Activated B cell treated with CpG ODN at 0.5 μM for 24 hours (primary cell): ENCODE measurements around the gene INPPL1. TPM values are rescaled to one million over a fixed set of nuclear protein-coding genes. Genes with fewer than 3 reads are reported as not detected.

Experiments
- ATAC-seq: fragments of 200-7000 bp; cut with Tn5 transposase; one replicate; pipeline ENCODE4 v1.10.0; 2021; ENCODE audit warnings: low read depth, mild to moderate bottlenecking, moderate library complexity
- CTCF ChIA-PET: fragments of 350-600 bp; sonication (Branson Sonifier 250); formaldehyde crosslinking; loops from one replicate; lab custom pipeline; 2021; ENCODE audit warnings: antibody characterized with exemption; lab: Charles Lee
- POLR2A ChIA-PET: fragments of 350-600 bp; sonication (Branson Sonifier 250); formaldehyde crosslinking; loops from one replicate; lab custom pipeline; 2021; ENCODE audit warnings: antibody characterized with exemption; lab: Charles Lee
- DNase-seq: peaks from one replicate; pipeline ENCODE4 v3.0.0; 2022
- H3K27ac Mint-ChIP-seq: one replicate; pipeline ENCODE4 v1.8.0; 2020; ENCODE audit warnings: mixed read lengths
- H3K27me3 Mint-ChIP-seq: one replicate; pipeline ENCODE4 v1.8.0; 2021; ENCODE audit warnings: mixed read lengths
- H3K36me3 Mint-ChIP-seq: one replicate; pipeline ENCODE4 v1.8.0; 2021; ENCODE audit warnings: low read depth, mixed read lengths
- H3K4me1 Mint-ChIP-seq: one replicate; pipeline ENCODE4 v1.8.0; 2021; ENCODE audit warnings: mixed read lengths
- H3K4me3 Mint-ChIP-seq: one replicate; pipeline ENCODE4 v1.8.0; 2020; ENCODE audit warnings: mild to moderate bottlenecking, mixed read lengths
- H3K9me3 Mint-ChIP-seq: one replicate; pipeline ENCODE4 v1.8.0; 2020; ENCODE audit warnings: mixed read lengths
- CTCF ChIP-seq: fragments of 200-600 bp; IDR thresholded peaks from one replicate; pipeline ENCODE4 v1.8.0; 2022; ENCODE audit warnings: antibody characterized with exemption, mild to moderate bottlenecking
- intact Hi-C: fragments of 100-400 bp; cut with micrococcal nuclease; formaldehyde crosslinking; loops from one replicate; pipeline ENCODE4 v1.15.1; 2024
- total RNA-seq: library from RNA; stranded (reverse); gene quantifications from 2 replicates; pipeline ENCODE4 v1.2.3, GENCODE V29; 2022

Gene INPPL1
- total RNA-seq, 1 donor from 2014 or later, result 129 TPM

- Mint-ChIP-seq H3K27ac (no peak overlapping the region), H3K4me3 (no peak overlapping the region), H3K4me1 (peaks cover 40% of the 10 kb centered on the region), H3K9me3 (no peaks in the 10 kb centered on the region), H3K27me3 (peaks cover 37% of the 10 kb centered on the region), H3K36me3 (peaks cover 37% of the 10 kb centered on the region)
- ChIA-PET POLR2A (interaction anchor here (0.7 to 3.3 kb wide), 3 partner anchors 11 to 15 kb away, joined by 3 to 21 read pairs (median 3); partner anchors contain the start of gene INPPL1), CTCF (interaction anchor here (0.8 to 1.9 kb wide), 7 partner anchors 10 to 213 kb away, joined by 3 to 11 read pairs (median 4); no protein-coding TSS in a partner anchor)
- DNase-seq (no peak), ATAC-seq (no peak)
- intact Hi-C loops, result loop anchor here (1.0 to 2.0 kb wide), 3 partner anchors 14 to 213 kb away; partner anchors contain the start of gene INPPL1
- TF ChIP-seq CTCF, result no peak
Observed at GRCh38 chr11:72238492-72239312, 14.1 kb downstream of the INPPL1 start.

GRCh38 chr11:72239313-72239848, 14.8 kb downstream of the INPPL1 start:
- DNase-seq, result no peak
- Mint-ChIP-seq H3K27ac (no peak overlapping the region), H3K4me1 (peaks cover 34% of the 10 kb centered on the region), H3K4me3 (peak overlapping the region; percentile 77), H3K36me3 (peaks cover 30% of the 10 kb centered on the region), H3K9me3 (no peaks in the 10 kb centered on the region), H3K27me3 (peaks cover 38% of the 10 kb centered on the region)
- ChIA-PET POLR2A (interaction anchor here (0.7 kb wide), 1 partner anchor 14 kb away, joined by 3 read pairs; no protein-coding TSS in a partner anchor), CTCF (interaction anchor here (1.9 kb wide), 1 partner anchor 214 kb away, joined by 7 read pairs; no protein-coding TSS in a partner anchor)
- peak; percentile 31 for ATAC-seq
- intact Hi-C loops, result loop anchor here (2.0 kb wide), 1 partner anchor 15 kb away; the partner anchor contains the start of gene INPPL1
- no peak for TF ChIP-seq CTCF

- ChIA-PET POLR2A (interaction anchor here (0.7 kb wide), 1 partner anchor 15 kb away, joined by 3 read pairs; no protein-coding TSS in a partner anchor), CTCF (no interaction called here)
- intact Hi-C loops, result loop anchor here (2.0 to 5.0 kb wide), 2 partner anchors 15 to 172 kb away; partner anchors contain the start of gene INPPL1
- peaks cover 25% of the 10 kb centered on the region for H3K36me3 Mint-ChIP-seq
- no peak for TF ChIP-seq CTCF
- no peak for ATAC-seq
- DNase-seq, result no peak
- peak overlapping the region; percentile 74 for H3K4me3 Mint-ChIP-seq
- H3K27ac Mint-ChIP-seq, result no peak overlapping the region
- H3K4me1 Mint-ChIP-seq, result peaks cover 34% of the 10 kb centered on the region
- peaks cover 43% of the 10 kb centered on the region for H3K27me3 Mint-ChIP-seq
- no peaks in the 10 kb centered on the region for H3K9me3 Mint-ChIP-seq
Observed at GRCh38 chr11:72239849-72240460, 15.4 kb downstream of the INPPL1 start.

GRCh38 chr11:72240461-72241290, 16.1 kb downstream of the INPPL1 start:
- peaks cover 34% of the 10 kb centered on the region for H3K4me1 Mint-ChIP-seq
- no peak for TF ChIP-seq CTCF
- ATAC-seq, result no peak
- intact Hi-C loops, result loop anchor here (5.0 kb wide), 1 partner anchor 172 kb away; no protein-coding TSS in a partner anchor
- H3K4me3 Mint-ChIP-seq, result peak overlapping the region; percentile 74
- H3K27me3 Mint-ChIP-seq, result peaks cover 43% of the 10 kb centered on the region
- no peak overlapping the region for H3K27ac Mint-ChIP-seq
- H3K9me3 Mint-ChIP-seq, result no peaks in the 10 kb centered on the region
- CTCF ChIA-PET, result no interaction called here
- POLR2A ChIA-PET, result interaction anchor here (0.7 kb wide), 1 partner anchor 14 kb away, joined by 9 read pairs; no protein-coding TSS in a partner anchor
- no peak for DNase-seq
- H3K36me3 Mint-ChIP-seq, result peaks cover 17% of the 10 kb centered on the region
